SK-N-SH (cell line): ENCODE results near the gene CD46. TPM values are rescaled to one million over a fixed set of nuclear protein-coding genes. Genes with fewer than 3 reads are reported as not detected.

Source experiments
- CTCF ChIA-PET: fragments of 300-600, 350-600 bp; formaldehyde crosslinking; extraction: SDS; loops from one replicate; lab custom pipeline; 2021; lab: Yijun Ruan, JAX
- POLR2A ChIA-PET: fragments of 350-600 bp; sonication (Branson Sonifier 250); formaldehyde crosslinking; extraction: SDS; loops from one replicate; lab custom pipeline; 2020; ENCODE audit warnings: antibody characterized with exemption, inconsistent platforms; lab: Yijun Ruan, JAX
- DNase-seq: peaks from one replicate; pipeline ENCODE4 v3.0.0; 2012
- H2AFZ ChIP-seq: fragments of 200-600 bp; sonication (generic); 2 replicates; pipeline ENCODE4 v1.8.1; 2016; ENCODE audit warnings: antibody characterized with exemption, mild to moderate bottlenecking, low read depth
- H3F3A ChIP-seq: fragments of 200-600 bp; sonication (generic); replicated peaks from 2 replicates; pipeline ENCODE3; 2016; ENCODE audit warnings: antibody characterized with exemption, mild to moderate bottlenecking; ENCODE audit not compliant: insufficient read depth
- H3K27ac ChIP-seq, 2 experiments: fragments of 200-500 bp in 1 of 2; fragments of 200-600 bp in 1 of 2; sonication (Bioruptor generic) in 1 of 2; sonication (generic), shearing (Covaris generic) in 1 of 2; 2 replicates each; pipeline versions ENCODE4 v1.5.1 to v1.6.1; 2014 to 2016; ENCODE audit warnings: low read depth in 2 of 2, inconsistent platforms in 1 of 2, low read length in 1 of 2, mild to moderate bottlenecking in 1 of 2, mixed read lengths in 1 of 2
- H3K27me3 ChIP-seq: fragments of 200-600 bp; sonication (generic), shearing (Covaris generic); 2 replicates; pipeline ENCODE4 v1.6.1; 2016; ENCODE audit warnings: mixed run types; ENCODE audit not compliant: insufficient read depth
- H3K36me3 ChIP-seq, 2 experiments: fragments of 200-500 bp in 1 of 2; fragments of 200-600 bp in 1 of 2; sonication (Bioruptor generic) in 1 of 2; sonication (generic) in 1 of 2; replicated peaks in 1 of 2; 2 replicates each; pipeline versions ENCODE3 to v1.5.1; 2014 to 2016; ENCODE audit warnings: low read length in 1 of 2, mild to moderate bottlenecking in 1 of 2; ENCODE audit not compliant: insufficient read depth in 2 of 2, control insufficient read depth in 1 of 2
- H3K4me1 ChIP-seq, 2 experiments: fragments of 200-500 bp in 1 of 2; fragments of 200-600 bp in 1 of 2; sonication (Bioruptor generic) in 1 of 2; sonication (generic), shearing (Covaris generic) in 1 of 2; 2 replicates each; pipeline versions ENCODE4 v1.5.1 to v1.6.1; 2014 to 2016; ENCODE audit warnings: low read depth in 1 of 2, low read length in 1 of 2, mixed run types in 1 of 2; ENCODE audit not compliant: insufficient read depth in 2 of 2, control insufficient read depth in 1 of 2
- H3K4me2 ChIP-seq: fragments of 200-600 bp; sonication (generic), shearing (Covaris generic); 2 replicates; pipeline ENCODE4 v1.6.1; 2017; ENCODE audit warnings: mixed run types
- H3K4me3 ChIP-seq, 2 experiments: fragments of 200-500 bp in 1 of 2; fragments of 200-600 bp in 1 of 2; sonication (Bioruptor generic) in 1 of 2; sonication (generic), shearing (Covaris generic) in 1 of 2; 2 replicates each; pipeline versions ENCODE4 v1.5.1 to v1.8.1; 2014 to 2016; ENCODE audit warnings: low read depth in 2 of 2, inconsistent platforms in 1 of 2, low read length in 1 of 2, mild to moderate bottlenecking in 1 of 2, mixed read lengths in 1 of 2, moderate library complexity in 1 of 2
- H3K79me2 ChIP-seq: fragments of 200-600 bp; sonication (generic); 2 replicates; pipeline ENCODE4 v1.8.1; 2017; ENCODE audit warnings: mild to moderate bottlenecking; ENCODE audit not compliant: insufficient read depth
- H3K9ac ChIP-seq: fragments of 200-600 bp; sonication (generic); 2 replicates; pipeline ENCODE4 v1.6.1; 2017; ENCODE audit warnings: mixed run types
- H3K9me2 ChIP-seq: fragments of 200-600 bp; sonication (generic); 2 replicates; pipeline ENCODE4 v1.6.1; 2017; ENCODE audit warnings: mixed run types
- H3K9me3 ChIP-seq: fragments of 200-600 bp; sonication (generic); 2 replicates; pipeline ENCODE4 v1.6.1; 2017; ENCODE audit warnings: mixed run types, mild to moderate bottlenecking, moderate library complexity
- H4K20me1 ChIP-seq: fragments of 200-600 bp; sonication (generic); 2 replicates; pipeline ENCODE4 v1.6.1; 2017; ENCODE audit warnings: mild to moderate bottlenecking, mixed run types; ENCODE audit not compliant: insufficient read depth
- EP300 ChIP-seq, 2 experiments: IDR thresholded peaks; 2 replicates each; pipeline versions ENCODE4 v1.4.0 to v1.6.1; 2012; ENCODE audit warnings: borderline replicate concordance in 1 of 2, low read depth in 1 of 2, low read length in 1 of 2
- EZH2phosphoT487 ChIP-seq: fragments of 200-600 bp; sonication (generic); IDR thresholded peaks from 2 replicates; pipeline ENCODE4 v1.6.1; 2017; ENCODE audit warnings: low read depth, mixed run types, mild to moderate bottlenecking, antibody characterized with exemption, moderate library complexity, borderline replicate concordance
- FOSL2 ChIP-seq: IDR thresholded peaks from 2 replicates; pipeline ENCODE4 v1.4.0; 2012; ENCODE audit warnings: low read depth, mild to moderate bottlenecking, moderate library complexity, borderline replicate concordance
- FOXM1 ChIP-seq: IDR thresholded peaks from 2 replicates; pipeline ENCODE4 v1.4.0; 2012; ENCODE audit warnings: low read depth, mild to moderate bottlenecking
- GABPA ChIP-seq: IDR thresholded peaks from 2 replicates; pipeline ENCODE4 v1.4.0; 2012; ENCODE audit warnings: low read depth, mild to moderate bottlenecking
- GATA2 ChIP-seq: sonication (generic); formaldehyde crosslinking; IDR thresholded peaks from 2 replicates; pipeline ENCODE4 v1.5.0; 2020; ENCODE audit warnings: mild to moderate bottlenecking, missing genetic modification reagents
- JUND ChIP-seq: IDR thresholded peaks from 2 replicates; pipeline ENCODE4 v1.4.0; 2012
- MAX ChIP-seq: IDR thresholded peaks from 2 replicates; pipeline ENCODE4 v1.4.0; 2012; ENCODE audit warnings: low read depth
- MXI1 ChIP-seq: IDR thresholded peaks from 2 replicates; pipeline ENCODE4 v1.6.1; 2012; ENCODE audit warnings: mild to moderate bottlenecking, low read depth, low read length, improper control_type of control experiment
- RFX5 ChIP-seq: IDR thresholded peaks from 2 replicates; pipeline ENCODE4 v1.6.1; 2012; ENCODE audit warnings: mild to moderate bottlenecking, improper control_type of control experiment, low read length
- RXRA ChIP-seq: IDR thresholded peaks from 2 replicates; pipeline ENCODE4 v1.4.0; 2012; ENCODE audit warnings: low read depth, mild to moderate bottlenecking, borderline replicate concordance
- SIN3A ChIP-seq: IDR thresholded peaks from 2 replicates; pipeline ENCODE4 v1.6.1; 2012; ENCODE audit warnings: low read depth, mild to moderate bottlenecking, low read length, moderate library complexity, borderline replicate concordance
- SMC3 ChIP-seq: IDR thresholded peaks from 2 replicates; pipeline ENCODE4 v1.6.1; 2012; ENCODE audit warnings: low read depth, low read length, improper control_type of control experiment
- TAF1 ChIP-seq: IDR thresholded peaks from 2 replicates; pipeline ENCODE4 v1.6.1; 2012; ENCODE audit warnings: low read depth, mild to moderate bottlenecking, low read length, moderate library complexity, borderline replicate concordance
- TCF12 ChIP-seq: IDR thresholded peaks from 2 replicates; pipeline ENCODE4 v1.4.0; 2012
- USF1 ChIP-seq: IDR thresholded peaks from 2 replicates; pipeline ENCODE4 v1.4.0; 2012; ENCODE audit warnings: low read depth, borderline replicate concordance
- WGBS: methylation state at CpG from one replicate; pipeline ENCODE4 v1.1.6; 2017; ENCODE audit warnings: low lambda C conversion rate; 5-methylcytosine and 5-hydroxymethylcytosine counted together
- polyA plus RNA-seq, 3 experiments: library from polyadenylated mRNA; depleted of rRNA; stranded (reverse); fragments of >200 nt; gene quantifications; 2 replicates each; pipeline ENCODE4 v1.2.3, GENCODE V29; 2012
- TF ChIP-seq, protein P1 (sequence below): IDR thresholded peaks from 2 replicates; pipeline ENCODE4 v1.6.1; 2012; ENCODE audit warnings: mild to moderate bottlenecking, low read depth, low read length, moderate library complexity
- TF ChIP-seq, protein P2 (sequence below): fragments of 150-350 bp; IDR thresholded peaks from 2 replicates; pipeline ENCODE4 v1.6.1; 2017; ENCODE audit warnings: antibody characterized with exemption, low read length, low read depth, borderline replicate concordance

Gene CD46
- polyA plus RNA-seq, 1 of the 3 experiments (the other 2 are of a cell fraction) = 56.0 TPM

- CTCF ChIA-PET = interaction anchor here (1.1 to 3.0 kb wide), 2 partner anchors 10 to 12 kb away, joined by 3 to 10 read pairs; no protein-coding TSS in a partner anchor
Observed at GRCh38 chr1:207835958-207836357, 84.1 kb downstream of the CD46 start.

More at GRCh38 chr1:207835958-207836357, 84.1 kb downstream of the CD46 start:
- Histone ChIP-seq H3K9me2 (no peaks in the 10 kb centered on the region), H4K20me1 (no peaks in the 10 kb centered on the region), H3K9ac (no peak overlapping the region), H3K79me2 (no peaks in the 10 kb centered on the region; the same call in 1 of the 2 replicates), H3F3A (no peaks in the 10 kb centered on the region), H3K27ac (no peak overlapping the region), H3K4me3 (no peak overlapping the region), H3K36me3 (peaks cover 0 to 2% of the 10 kb centered on the region in 2 experiments), H3K27me3 (no peaks in the 10 kb centered on the region), H2AFZ (no peak overlapping the region), H3K4me1 (peaks cover 0 to 11% of the 10 kb centered on the region in 2 experiments; a peak in 1 of 4 replicates), H3K4me2 (no peak overlapping the region), H3K9me3 (no peaks in the 10 kb centered on the region)
- WGBS = 98% methylated on average over 6 of the region's 6 CpGs
- no peak for DNase-seq
- TF ChIP-seq, protein P1, sequence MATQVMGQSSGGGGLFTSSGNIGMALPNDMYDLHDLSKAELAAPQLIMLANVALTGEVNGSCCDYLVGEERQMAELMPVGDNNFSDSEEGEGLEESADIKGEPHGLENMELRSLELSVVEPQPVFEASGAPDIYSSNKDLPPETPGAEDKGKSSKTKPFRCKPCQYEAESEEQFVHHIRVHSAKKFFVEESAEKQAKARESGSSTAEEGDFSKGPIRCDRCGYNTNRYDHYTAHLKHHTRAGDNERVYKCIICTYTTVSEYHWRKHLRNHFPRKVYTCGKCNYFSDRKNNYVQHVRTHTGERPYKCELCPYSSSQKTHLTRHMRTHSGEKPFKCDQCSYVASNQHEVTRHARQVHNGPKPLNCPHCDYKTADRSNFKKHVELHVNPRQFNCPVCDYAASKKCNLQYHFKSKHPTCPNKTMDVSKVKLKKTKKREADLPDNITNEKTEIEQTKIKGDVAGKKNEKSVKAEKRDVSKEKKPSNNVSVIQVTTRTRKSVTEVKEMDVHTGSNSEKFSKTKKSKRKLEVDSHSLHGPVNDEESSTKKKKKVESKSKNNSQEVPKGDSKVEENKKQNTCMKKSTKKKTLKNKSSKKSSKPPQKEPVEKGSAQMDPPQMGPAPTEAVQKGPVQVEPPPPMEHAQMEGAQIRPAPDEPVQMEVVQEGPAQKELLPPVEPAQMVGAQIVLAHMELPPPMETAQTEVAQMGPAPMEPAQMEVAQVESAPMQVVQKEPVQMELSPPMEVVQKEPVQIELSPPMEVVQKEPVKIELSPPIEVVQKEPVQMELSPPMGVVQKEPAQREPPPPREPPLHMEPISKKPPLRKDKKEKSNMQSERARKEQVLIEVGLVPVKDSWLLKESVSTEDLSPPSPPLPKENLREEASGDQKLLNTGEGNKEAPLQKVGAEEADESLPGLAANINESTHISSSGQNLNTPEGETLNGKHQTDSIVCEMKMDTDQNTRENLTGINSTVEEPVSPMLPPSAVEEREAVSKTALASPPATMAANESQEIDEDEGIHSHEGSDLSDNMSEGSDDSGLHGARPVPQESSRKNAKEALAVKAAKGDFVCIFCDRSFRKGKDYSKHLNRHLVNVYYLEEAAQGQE = no peak
- TF ChIP-seq GABPA = no peak
- TF ChIP-seq EP300 (IDR thresholded peaks at IDR 0.05; ENCODE audit: borderline replicate concordance in 1 of 2, low read depth in 1 of 2, low read length in 1 of 2) = no peak
- no peak for TF ChIP-seq GATA2
- TF ChIP-seq MXI1 = no peak
- TF ChIP-seq FOSL2 = no peak
- TF ChIP-seq, protein P2, sequence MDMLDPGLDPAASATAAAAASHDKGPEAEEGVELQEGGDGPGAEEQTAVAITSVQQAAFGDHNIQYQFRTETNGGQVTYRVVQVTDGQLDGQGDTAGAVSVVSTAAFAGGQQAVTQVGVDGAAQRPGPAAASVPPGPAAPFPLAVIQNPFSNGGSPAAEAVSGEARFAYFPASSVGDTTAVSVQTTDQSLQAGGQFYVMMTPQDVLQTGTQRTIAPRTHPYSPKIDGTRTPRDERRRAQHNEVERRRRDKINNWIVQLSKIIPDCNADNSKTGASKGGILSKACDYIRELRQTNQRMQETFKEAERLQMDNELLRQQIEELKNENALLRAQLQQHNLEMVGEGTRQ = no peak
- no peak for TF ChIP-seq SIN3A
- no peak for TF ChIP-seq EZH2phosphoT487
- TF ChIP-seq USF1 = no peak
- TF ChIP-seq MAX = no peak
- no peak for TF ChIP-seq RFX5
- no peak for TF ChIP-seq TAF1
- no peak for TF ChIP-seq SMC3
- TF ChIP-seq JUND = no peak
- TF ChIP-seq TCF12 = no peak
- TF ChIP-seq RXRA = no peak
- no peak for TF ChIP-seq FOXM1
- POLR2A ChIA-PET = no interaction called here
